WTC11 (cell line): ENCODE data around the gene AP3D1. TPM values are rescaled to one million over a fixed set of nuclear protein-coding genes. Genes with fewer than 3 reads are reported as not detected.
A peak's percentile ranks its signal among the peaks of the same experiment; 100 is the strongest.

Experiments
- ATAC-seq: fragments of 200-7000 bp; cut with Tn5 transposase; 2 replicates; pipeline ENCODE4 v1.10.0; 2021; ENCODE audit warnings: mild to moderate bottlenecking, moderate library complexity
- CTCF ChIA-PET: fragments of 300-600 bp; sonication (Branson Sonifier 250); formaldehyde crosslinking; loops from one replicate; lab custom pipeline; 2021; ENCODE audit warnings: antibody characterized with exemption; lab: Charles Lee
- POLR2A ChIA-PET: fragments of 350-600 bp; sonication (Branson Sonifier 250); formaldehyde crosslinking; loops from one replicate; lab custom pipeline; 2021; ENCODE audit warnings: antibody characterized with exemption; lab: Charles Lee
- DNase-seq: peaks from one replicate; pipeline ENCODE4 v3.0.0; 2021; ENCODE audit warnings: low spot score
- H3K27ac Mint-ChIP-seq: 2 replicates; pipeline ENCODE4 v1.8.0; 2021; ENCODE audit warnings: mixed read lengths
- H3K27me3 Mint-ChIP-seq: 2 replicates; pipeline ENCODE4 v1.8.0; 2021; ENCODE audit warnings: low read depth, mild to moderate bottlenecking, moderate library complexity, mixed read lengths
- H3K36me3 Mint-ChIP-seq: 2 replicates; pipeline ENCODE4 v1.8.0; 2021; ENCODE audit warnings: mixed read lengths
- H3K4me1 Mint-ChIP-seq: 2 replicates; pipeline ENCODE4 v1.8.0; 2022; ENCODE audit warnings: mixed read lengths
- H3K4me3 Mint-ChIP-seq: 2 replicates; pipeline ENCODE4 v1.8.0; 2021; ENCODE audit warnings: mild to moderate bottlenecking, moderate library complexity, mixed read lengths
- H3K9me3 Mint-ChIP-seq: 2 replicates; pipeline ENCODE4 v1.8.0; 2021; ENCODE audit warnings: mixed read lengths
- ERG ChIP-seq: fragments of 250-450 bp; sonication (Bioruptor Pico); IDR thresholded peaks from 2 replicates; pipeline ENCODE4 v1.8.0; 2021; ENCODE audit warnings: mild to moderate bottlenecking
- ESRRA ChIP-seq: sonication (generic); formaldehyde crosslinking; IDR thresholded peaks from 2 replicates; pipeline ENCODE4 v1.8.1; 2022; ENCODE audit warnings: mild to moderate bottlenecking, missing genetic modification reagents, borderline replicate concordance
- FOXK1 ChIP-seq: sonication (generic); formaldehyde crosslinking; IDR thresholded peaks from 2 replicates; pipeline ENCODE4 v1.8.0; 2022; ENCODE audit warnings: mild to moderate bottlenecking, moderate library complexity, missing genetic modification reagents
- FOXP1 ChIP-seq: sonication (generic); formaldehyde crosslinking; IDR thresholded peaks from 2 replicates; pipeline ENCODE4 v1.8.0; 2022; ENCODE audit warnings: missing genetic modification reagents, mild to moderate bottlenecking, moderate library complexity, borderline replicate concordance
- FOXP4 ChIP-seq: sonication (generic); formaldehyde crosslinking; IDR thresholded peaks from 2 replicates; pipeline ENCODE4 v1.8.0; 2022; ENCODE audit warnings: mild to moderate bottlenecking, missing genetic modification reagents
- HMGA2 ChIP-seq: fragments of 250-450 bp; sonication (Bioruptor Pico); IDR thresholded peaks from 2 replicates; pipeline ENCODE4 v1.4.0; 2021; ENCODE audit warnings: mild to moderate bottlenecking, moderate library complexity
- KAT7 ChIP-seq: sonication (generic); formaldehyde crosslinking; IDR thresholded peaks from 2 replicates; pipeline ENCODE4 v1.8.1; 2023; ENCODE audit warnings: missing genetic modification reagents, mild to moderate bottlenecking, borderline replicate concordance
- NFATC4 ChIP-seq: fragments of 250-450 bp; sonication (Bioruptor Pico); IDR thresholded peaks from 2 replicates; pipeline ENCODE4 v1.9.0; 2021; ENCODE audit warnings: mild to moderate bottlenecking
- SMAD3 ChIP-seq: sonication (generic); formaldehyde crosslinking; IDR thresholded peaks from 2 replicates; pipeline ENCODE4 v1.8.0; 2022; ENCODE audit warnings: missing genetic modification reagents, mild to moderate bottlenecking, borderline replicate concordance
- TEAD4 ChIP-seq: sonication (generic); formaldehyde crosslinking; IDR thresholded peaks from 2 replicates; pipeline ENCODE4 v1.8.0; 2022; ENCODE audit warnings: mild to moderate bottlenecking, missing genetic modification reagents
- ZNF138 ChIP-seq: sonication (generic); formaldehyde crosslinking; conservative IDR thresholded peaks from 2 replicates; pipeline ENCODE4 v1.8.1; 2022; ENCODE audit warnings: mild to moderate bottlenecking, moderate library complexity, missing genetic modification reagents
- ZNF263 ChIP-seq: sonication (generic); formaldehyde crosslinking; IDR thresholded peaks from 2 replicates; pipeline ENCODE4 v1.8.1; 2022; ENCODE audit warnings: low read depth, mild to moderate bottlenecking, moderate library complexity, missing genetic modification reagents
- total RNA-seq: library from RNA; stranded (reverse); gene quantifications from 3 replicates; pipeline ENCODE4 v1.2.3, GENCODE V29; 2021
- TF ChIP-seq, protein P1 (sequence below): sonication (generic); formaldehyde crosslinking; IDR thresholded peaks from 2 replicates; pipeline ENCODE4 v1.8.1; 2023; ENCODE audit warnings: mild to moderate bottlenecking, missing genetic modification reagents
- TF ChIP-seq, protein P2 (sequence below): sonication (generic); formaldehyde crosslinking; IDR thresholded peaks from 2 replicates; pipeline ENCODE4 v1.8.1; 2022; ENCODE audit warnings: low read depth, missing genetic modification reagents, borderline replicate concordance
- TF ChIP-seq, protein P3 (sequence below): sonication (generic); formaldehyde crosslinking; IDR thresholded peaks from 2 replicates; pipeline ENCODE4 v1.8.0; 2023; ENCODE audit warnings: missing genetic modification reagents
- TF ChIP-seq, protein P4 (sequence below): fragments of 250-450 bp; sonication (Bioruptor Pico); IDR thresholded peaks from 2 replicates; pipeline ENCODE4 v2.1.2; 2022; ENCODE audit warnings: mild to moderate bottlenecking, moderate library complexity

AP3D1 gene
- total RNA-seq, 1 experiment from 2014 or later: 190 TPM

DNA sequence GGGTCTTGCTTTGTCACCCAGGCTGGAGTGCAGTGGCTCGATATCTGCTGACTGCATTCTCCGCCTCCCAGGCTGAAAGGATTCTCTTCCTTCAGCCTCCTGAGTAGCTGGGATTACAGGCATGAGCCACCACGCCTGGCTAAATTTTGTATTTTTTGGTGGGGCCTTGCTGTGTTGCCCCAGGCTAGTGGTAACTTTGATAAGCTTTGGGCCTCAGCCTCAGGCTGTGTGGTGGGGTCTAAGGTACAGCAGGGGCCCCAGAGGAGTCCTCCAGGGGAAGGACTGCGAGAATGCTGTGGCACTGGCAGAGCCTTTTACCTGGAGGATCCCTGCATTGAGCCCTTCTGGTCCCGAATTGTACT is 19.6 kb upstream of the AP3D1 start:
- H3K4me1 Mint-ChIP-seq: peaks cover 44% of the 10 kb centered on the region
- TF ChIP-seq FOXP1 (CRISPR knock-in tag): no peak
- TF ChIP-seq, protein P1, sequence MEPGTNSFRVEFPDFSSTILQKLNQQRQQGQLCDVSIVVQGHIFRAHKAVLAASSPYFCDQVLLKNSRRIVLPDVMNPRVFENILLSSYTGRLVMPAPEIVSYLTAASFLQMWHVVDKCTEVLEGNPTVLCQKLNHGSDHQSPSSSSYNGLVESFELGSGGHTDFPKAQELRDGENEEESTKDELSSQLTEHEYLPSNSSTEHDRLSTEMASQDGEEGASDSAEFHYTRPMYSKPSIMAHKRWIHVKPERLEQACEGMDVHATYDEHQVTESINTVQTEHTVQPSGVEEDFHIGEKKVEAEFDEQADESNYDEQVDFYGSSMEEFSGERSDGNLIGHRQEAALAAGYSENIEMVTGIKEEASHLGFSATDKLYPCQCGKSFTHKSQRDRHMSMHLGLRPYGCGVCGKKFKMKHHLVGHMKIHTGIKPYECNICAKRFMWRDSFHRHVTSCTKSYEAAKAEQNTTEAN (CRISPR knock-in tag): no peak
- TF ChIP-seq, all 79 proteins: peak for 0
- Mint-ChIP-seq H3K4me3 (peak overlapping the region; percentile 24; the same call in 1 of the 2 replicates), H3K36me3 (peaks cover 4% of the 10 kb centered on the region), H3K9me3 (no peaks in the 10 kb centered on the region), H3K27ac (peak overlapping the region; percentile 93), H3K27me3 (no peaks in the 10 kb centered on the region)
- ATAC-seq (no peak), DNase-seq (no peak)
- CTCF ChIA-PET: interaction anchor here (0.5 to 2.1 kb wide), 9 partner anchors 11 to 333 kb away, joined by 3 to 17 read pairs (median 7); partner anchors contain the start of gene AP3D1
- POLR2A ChIA-PET: no interaction called here

- Mint-ChIP-seq H3K4me1 (peaks cover 46% of the 10 kb centered on the region), H3K27me3 (no peaks in the 10 kb centered on the region), H3K36me3 (peaks cover 4% of the 10 kb centered on the region), H3K27ac (peak overlapping the region; percentile 93), H3K9me3 (no peaks in the 10 kb centered on the region), H3K4me3 (peak overlapping the region; percentile 36; the same call in 1 of the 2 replicates)
- ATAC-seq (peak; percentile 8; the same call in 1 of the 2 replicates), DNase-seq (no peak)
- ChIA-PET CTCF (interaction anchor here (1.3 to 1.9 kb wide), 2 partner anchors 14 kb away, joined by 11 to 17 read pairs; no protein-coding TSS in a partner anchor), POLR2A (no interaction called here)
- TF ChIP-seq, protein P2, sequence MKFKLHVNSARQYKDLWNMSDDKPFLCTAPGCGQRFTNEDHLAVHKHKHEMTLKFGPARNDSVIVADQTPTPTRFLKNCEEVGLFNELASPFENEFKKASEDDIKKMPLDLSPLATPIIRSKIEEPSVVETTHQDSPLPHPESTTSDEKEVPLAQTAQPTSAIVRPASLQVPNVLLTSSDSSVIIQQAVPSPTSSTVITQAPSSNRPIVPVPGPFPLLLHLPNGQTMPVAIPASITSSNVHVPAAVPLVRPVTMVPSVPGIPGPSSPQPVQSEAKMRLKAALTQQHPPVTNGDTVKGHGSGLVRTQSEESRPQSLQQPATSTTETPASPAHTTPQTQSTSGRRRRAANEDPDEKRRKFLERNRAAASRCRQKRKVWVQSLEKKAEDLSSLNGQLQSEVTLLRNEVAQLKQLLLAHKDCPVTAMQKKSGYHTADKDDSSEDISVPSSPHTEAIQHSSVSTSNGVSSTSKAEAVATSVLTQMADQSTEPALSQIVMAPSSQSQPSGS (CRISPR knock-in tag): no peak
- TF ChIP-seq KAT7 (CRISPR knock-in tag): no peak
- no peak for TF ChIP-seq HMGA2 (CRISPR knock-in tag)
- no peak for TF ChIP-seq ERG
- no peak for TF ChIP-seq ZNF263 (CRISPR knock-in tag)
- TF ChIP-seq TEAD4 (CRISPR knock-in tag): no peak
- no peak for TF ChIP-seq FOXP4 (CRISPR knock-in tag)
- TF ChIP-seq ZNF138 (CRISPR knock-in tag): no peak
- no peak for TF ChIP-seq FOXK1 (CRISPR knock-in tag)
- no peak for TF ChIP-seq SMAD3 (CRISPR knock-in tag)
- no peak for TF ChIP-seq NFATC4
- TF ChIP-seq, protein P3, sequence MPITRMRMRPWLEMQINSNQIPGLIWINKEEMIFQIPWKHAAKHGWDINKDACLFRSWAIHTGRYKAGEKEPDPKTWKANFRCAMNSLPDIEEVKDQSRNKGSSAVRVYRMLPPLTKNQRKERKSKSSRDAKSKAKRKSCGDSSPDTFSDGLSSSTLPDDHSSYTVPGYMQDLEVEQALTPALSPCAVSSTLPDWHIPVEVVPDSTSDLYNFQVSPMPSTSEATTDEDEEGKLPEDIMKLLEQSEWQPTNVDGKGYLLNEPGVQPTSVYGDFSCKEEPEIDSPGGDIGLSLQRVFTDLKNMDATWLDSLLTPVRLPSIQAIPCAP (CRISPR knock-in tag): no peak
- no peak for TF ChIP-seq ESRRA (CRISPR knock-in tag)
- TF ChIP-seq, protein P4, sequence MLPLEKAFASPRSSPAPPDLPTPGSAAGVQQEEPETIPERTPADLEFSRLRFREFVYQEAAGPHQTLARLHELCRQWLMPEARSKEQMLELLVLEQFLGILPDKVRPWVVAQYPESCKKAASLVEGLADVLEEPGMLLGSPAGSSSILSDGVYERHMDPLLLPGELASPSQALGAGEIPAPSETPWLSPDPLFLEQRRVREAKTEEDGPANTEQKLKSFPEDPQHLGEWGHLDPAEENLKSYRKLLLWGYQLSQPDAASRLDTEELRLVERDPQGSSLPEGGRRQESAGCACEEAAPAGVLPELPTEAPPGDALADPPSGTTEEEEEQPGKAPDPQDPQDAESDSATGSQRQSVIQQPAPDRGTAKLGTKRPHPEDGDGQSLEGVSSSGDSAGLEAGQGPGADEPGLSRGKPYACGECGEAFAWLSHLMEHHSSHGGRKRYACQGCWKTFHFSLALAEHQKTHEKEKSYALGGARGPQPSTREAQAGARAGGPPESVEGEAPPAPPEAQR (CRISPR knock-in tag): no peak
These were observed 18.9 kb upstream of the AP3D1 start for GRCh38 chr19:2170219-2170618.
